GM12878 (cell line): ENCODE data around the gene DCDC2C. TPM values are rescaled to one million over a fixed set of nuclear protein-coding genes. Genes with fewer than 3 reads are reported as not detected.

Source experiments
- ATAC-seq: fragments of 200-7000 bp; cut with Tn5 transposase; 3 replicates; pipeline ENCODE4 v1.9.1; 2020; ENCODE audit warnings: mild to moderate bottlenecking, moderate library complexity
- BruUV-seq: library from RNA; stranded (reverse); fragments of 400-500 nt; replicated peaks from 2 replicates; lab custom pipeline; 2021; lab: Mats Ljungman, UMichigan
- CTCF ChIA-PET: fragments of 300-600 bp; sonication (Branson Sonifier 250); formaldehyde crosslinking; extraction: SDS; loops from one replicate; lab custom pipeline; 2021; ENCODE audit warnings: inconsistent platforms; lab: Yijun Ruan, JAX
- POLR2A ChIA-PET: fragments of 350-600 bp; formaldehyde crosslinking; extraction: SDS; loops from one replicate; lab custom pipeline; 2021; ENCODE audit warnings: inconsistent platforms; lab: Charles Lee
- RAD21 ChIA-PET: fragments of 300-600 bp; sonication (Branson Sonifier 250); formaldehyde crosslinking; loops from one replicate; lab custom pipeline; 2023; ENCODE audit warnings: antibody characterized with exemption; ENCODE audit not compliant: unreplicated experiment; lab: Charles Lee
- SMC1A ChIA-PET: fragments of 300-600 bp; sonication (Branson Sonifier 250); formaldehyde crosslinking; loops from one replicate; lab custom pipeline; 2023; ENCODE audit not compliant: unreplicated experiment, uncharacterized antibody; lab: Charles Lee
- DNase-seq: peaks from one replicate; pipeline ENCODE4 v3.0.0-alpha.2; 2011; ENCODE audit warnings: low read depth, low spot score
- FAIRE-seq: peaks from 3 replicates; lab custom pipeline; 2011; peaks lifted over from hg19 to GRCh38; lab: Jason Lieb, UNC
- H2AFZ ChIP-seq: 2 replicates; pipeline ENCODE4 v1.6.0; 2011; ENCODE audit warnings: low read depth, low read length, control low read depth; ENCODE audit not compliant: control insufficient read depth
- H3K27ac ChIP-seq: 2 replicates; pipeline ENCODE4 v1.5.1; 2011; ENCODE audit warnings: control low read depth; ENCODE audit not compliant: control insufficient read depth, insufficient read depth
- H3K27me3 ChIP-seq, 2 experiments: replicated peaks in 1 of 2; 2 replicates each; pipeline versions ENCODE4 v1.6.0 to v1.6.1; 2011; ENCODE audit warnings: low read length in 1 of 2; ENCODE audit not compliant: control insufficient read depth in 2 of 2, insufficient read depth in 2 of 2
- H3K36me3 ChIP-seq, 2 experiments: 2 replicates each; pipeline ENCODE4 v1.5.1; 2011; ENCODE audit warnings: low read length in 1 of 2; ENCODE audit not compliant: control insufficient read depth in 2 of 2, insufficient read depth in 2 of 2
- H3K4me1 ChIP-seq: 2 replicates; pipeline ENCODE4 v1.6.1; 2011; ENCODE audit warnings: mild to moderate bottlenecking, low read length, moderate library complexity, mixed read lengths; ENCODE audit not compliant: control insufficient read depth, insufficient read depth
- H3K4me2 ChIP-seq: 2 replicates; pipeline ENCODE4 v1.6.0; 2011; ENCODE audit warnings: control low read depth; ENCODE audit not compliant: control insufficient read depth, insufficient read depth
- H3K4me3 ChIP-seq: fragments of 200-600 bp; sonication (generic); 2 replicates; pipeline ENCODE4 v1.5.1; 2016
- H3K79me2 ChIP-seq: 2 replicates; pipeline ENCODE4 v1.6.0; 2011; ENCODE audit warnings: low read length; ENCODE audit not compliant: control insufficient read depth, insufficient read depth
- H3K9ac ChIP-seq: 2 replicates; pipeline ENCODE4 v1.8.0; 2011; ENCODE audit warnings: low read length, control low read depth, mixed read lengths; ENCODE audit not compliant: control insufficient read depth, insufficient read depth
- H3K9me3 ChIP-seq: replicated peaks from 3 replicates; pipeline ENCODE4 v1.5.1; 2011; ENCODE audit warnings: mild to moderate bottlenecking, low read length; ENCODE audit not compliant: control insufficient read depth, insufficient read depth
- H4K20me1 ChIP-seq: 2 replicates; pipeline ENCODE4 v1.6.0; 2011; ENCODE audit not compliant: control insufficient read depth, insufficient read depth
- BCL11A ChIP-seq: IDR thresholded peaks from 2 replicates; pipeline ENCODE4 v1.6.1; 2011; ENCODE audit warnings: low read depth, low read length
- CHD1 ChIP-seq: IDR thresholded peaks from 2 replicates; pipeline ENCODE4 v1.6.1; 2012; ENCODE audit warnings: low read depth, low read length, improper control_type of control experiment
- EED ChIP-seq: sonication (generic); IDR thresholded peaks from 2 replicates; pipeline ENCODE4 v1.6.1; 2016; ENCODE audit warnings: antibody characterized with exemption, low read depth
- EGR1 ChIP-seq, 2 experiments: IDR thresholded peaks; 1 replicate in 1 of 2; 2 replicates in 1 of 2; pipeline ENCODE4 v1.6.1; 2011 to 2012; ENCODE audit warnings: low read depth in 2 of 2, low read length in 2 of 2, borderline replicate concordance in 1 of 2, mild to moderate bottlenecking in 1 of 2, moderate library complexity in 1 of 2
- JUNB ChIP-seq: IDR thresholded peaks from 2 replicates; pipeline ENCODE4 v1.6.1; 2016; ENCODE audit warnings: antibody characterized with exemption, mild to moderate bottlenecking
- NR2C2 ChIP-seq: IDR thresholded peaks from 2 replicates; pipeline ENCODE4 v1.6.1; 2011; ENCODE audit warnings: borderline replicate concordance, low read depth; ENCODE audit not compliant: control insufficient read depth, insufficient read length
- PAX5 ChIP-seq: IDR thresholded peaks from 2 replicates; pipeline ENCODE4 v1.6.1; 2011; ENCODE audit warnings: low read depth, low read length, borderline replicate concordance
- RUNX3 ChIP-seq: IDR thresholded peaks from 2 replicates; pipeline ENCODE4 v1.6.1; 2012; ENCODE audit warnings: low read length, inconsistent platforms
- SREBF1 ChIP-seq: IDR thresholded peaks from 2 replicates; pipeline ENCODE4 v1.6.1; 2012; ENCODE audit warnings: mild to moderate bottlenecking, low read length
- TCF12 ChIP-seq: IDR thresholded peaks from 2 replicates; pipeline ENCODE4 v1.6.1; 2011; ENCODE audit warnings: low read depth, mild to moderate bottlenecking, low read length
- TCF3 ChIP-seq: IDR thresholded peaks from 2 replicates; pipeline ENCODE4 v1.6.1; 2012; ENCODE audit warnings: low read depth, mild to moderate bottlenecking, low read length, borderline replicate concordance; ENCODE audit not compliant: insufficient read depth
- ZBED1 ChIP-seq: IDR thresholded peaks from 2 replicates; pipeline ENCODE4 v1.6.1; 2016; ENCODE audit warnings: borderline replicate concordance
- ZNF24 ChIP-seq: fragments of 450-650 bp; IDR thresholded peaks from 2 replicates; pipeline ENCODE4 v1.6.1; 2017; ENCODE audit warnings: antibody characterized with exemption, mild to moderate bottlenecking
- WGBS: methylation state at CpG from one replicate; pipeline ENCODE4 v1.1.6; 2016; ENCODE audit warnings: low lambda C conversion rate; ENCODE audit not compliant: insufficient replicate concordance, insufficient coverage; ENCODE audit errors: missing lambda C conversion rate; 5-methylcytosine and 5-hydroxymethylcytosine counted together
- in situ Hi-C: fragments of 300-500 bp; cut with MboI; formaldehyde crosslinking; loops from 9 replicates; pipeline ENCODE4 v1.14.3; 2018; ENCODE audit warnings: mixed read lengths
- intact Hi-C: fragments of 100-400 bp; cut with micrococcal nuclease; formaldehyde crosslinking; loops from one replicate; pipeline ENCODE4 v1.14.2; 2022; ENCODE audit not compliant: unreplicated experiment
- polyA plus RNA-seq, 11 experiments: library from polyadenylated mRNA; depleted of rRNA in 4 of 11; unstranded in 6 of 11; stranded (reverse) in 5 of 11; fragments of >200 nt; fragmentation: Nextera tagmentation in 4 of 11; fragmentation: Illumina TruSeq in 1 of 11; extraction: Ambion mirVana in 4 of 11; extraction: Trizol in 1 of 11; gene quantifications; 1 replicate in 1 of 11; 2 replicates in 10 of 11; pipeline versions ENCODE4 v1.2.1 to v1.2.3, GENCODE V29; 2011 to 2016; ENCODE audit warnings: inconsistent platforms in 2 of 11, missing spikeins in 2 of 11, low read depth in 1 of 11
- total RNA-seq, 4 experiments: library from RNA; depleted of rRNA in 3 of 4; stranded (reverse); fragments of >200 nt in 3 of 4; fragmentation: Illumina TruSeq in 1 of 4; extraction: Trizol in 1 of 4; gene quantifications; 2 replicates each; pipeline versions ENCODE4 v1.2.1 to v1.2.3, GENCODE V29; 2013 to 2021

The DCDC2C gene
- total and polyA plus RNA-seq, 10 of the 15 experiments (the other 5 are each of a cell fraction or from before 2014, with no cell fraction given), result not detected

GRCh38 chr2:3667151-3667631 lies 36.2 kb upstream of the DCDC2C start:
- no peaks in the 10 kb centered on the region for H3K27me3 ChIP-seq
- H3K9me3 ChIP-seq, result no peaks in the 10 kb centered on the region
- DNase-seq (peak; percentile 33), ATAC-seq (peak; percentile 56), FAIRE-seq (no peak)
- intact Hi-C loops (no loop called here), in situ Hi-C loops (no loop called here)
- H2AFZ ChIP-seq, result no peak overlapping the region
- H4K20me1 ChIP-seq, result no peaks in the 10 kb centered on the region
- TF ChIP-seq NR2C2 (no peak), ZBED1 (no peak), EED (peak; percentile 41; the same call in 1 of the 2 replicates), CHD1 (no peak), TCF12 (peak; percentile 84; the same call in 1 of the 2 replicates), BCL11A (peak; percentile 44; the same call in 1 of the 2 replicates), TCF3 (peak; percentile 70), RUNX3 (peak; percentile 69), ZNF24 (no peak), JUNB (peak; percentile 11; the same call in 1 of the 2 replicates), PAX5 (peak; percentile 28; the same call in 1 of the 2 replicates), EGR1 (IDR thresholded peaks at IDR 0.05; ENCODE audit: borderline replicate concordance in 1 of 2, low read depth in 2 of 2, low read length in 2 of 2) (no peak), SREBF1 (no peak)
- 23% methylated on average over 23 of the region's 23 CpGs for WGBS
- H3K9ac ChIP-seq, result no peak overlapping the region
- no peak overlapping the region for H3K4me3 ChIP-seq
- ChIA-PET SMC1A (interaction anchor here (1.5 kb wide), 1 partner anchor 15 kb away, joined by 5 read pairs; no protein-coding TSS in a partner anchor), RAD21 (no interaction called here), POLR2A (no interaction called here), CTCF (interaction anchor here (1.3 kb wide), 1 partner anchor 15 kb away, joined by 3 read pairs; no protein-coding TSS in a partner anchor)
- BruUV-seq, result no TSS peak
- H3K79me2 ChIP-seq, result no peaks in the 10 kb centered on the region
- H3K4me1 ChIP-seq, result peaks cover 1% of the 10 kb centered on the region
- no peak overlapping the region for H3K4me2 ChIP-seq
- H3K27ac ChIP-seq, result no peak overlapping the region
- H3K36me3 ChIP-seq, result no peaks in the 10 kb centered on the region
